NB4 (cell line): Measurements from ENCODE around the gene GMPS.

Experiments used
- DNase-seq: peaks from one replicate; pipeline ENCODE4 v3.0.0; 2010; ENCODE audit warnings: low read depth
- H3K4me3 ChIP-seq: one replicate; pipeline ENCODE4 v1.5.1; 2011; ENCODE audit warnings: mild to moderate bottlenecking, low read depth, low read length, moderate library complexity
- CTCF ChIP-seq: IDR thresholded peaks from one replicate; pipeline ENCODE4 v1.5.1; 2012; ENCODE audit warnings: low read depth, low read length
- MAX ChIP-seq: IDR thresholded peaks from 2 replicates; pipeline ENCODE4 v1.6.1; 2011; ENCODE audit warnings: low read depth, low read length
- MYC ChIP-seq: IDR thresholded peaks from 2 replicates; pipeline ENCODE4 v1.6.1; 2011; ENCODE audit warnings: low read depth, low read length
- POLR2A ChIP-seq: IDR thresholded peaks from 2 replicates; pipeline ENCODE4 v1.6.1; 2011; ENCODE audit warnings: mild to moderate bottlenecking; ENCODE audit not compliant: insufficient read length; ENCODE audit errors: extremely low read depth

Gene GMPS

GRCh38 chr3:155908086-155908485, 37.6 kb downstream of the GMPS start:
- TF ChIP-seq CTCF (no peak), MAX (no peak), MYC (no peak), POLR2A (no peak)
- peak; percentile 6 for DNase-seq
- no peak overlapping the region for H3K4me3 ChIP-seq

- H3K4me3 ChIP-seq, result no peak overlapping the region
- TF ChIP-seq CTCF (no peak), MAX (no peak), POLR2A (no peak), MYC (no peak)
- DNase-seq, result no peak
Observed at GRCh38 chr3:155908605-155909004, 38.2 kb downstream of the GMPS start.

GRCh38 chr3:155912090-155912489, 41.6 kb downstream of the GMPS start:
- no peak for DNase-seq
- TF ChIP-seq POLR2A (no peak), MAX (no peak), MYC (no peak), CTCF (no peak)
- H3K4me3 ChIP-seq, result no peak overlapping the region

- no peak for DNase-seq
- TF ChIP-seq CTCF (no peak), POLR2A (no peak), MYC (no peak), MAX (no peak)
- no peak overlapping the region for H3K4me3 ChIP-seq
Observed at GRCh38 chr3:155912579-155913190, 42.2 kb downstream of the GMPS start.

- no peak overlapping the region for H3K4me3 ChIP-seq
- DNase-seq, result no peak
- TF ChIP-seq POLR2A, result no peak
- TF ChIP-seq MAX, result no peak
- no peak for TF ChIP-seq MYC
- no peak for TF ChIP-seq CTCF
Observed at GRCh38 chr3:155917781-155918180, 47.3 kb downstream of the GMPS start.

- TF ChIP-seq MYC, result no peak
- no peak for TF ChIP-seq MAX
- TF ChIP-seq CTCF, result no peak
- no peak for TF ChIP-seq POLR2A
- DNase-seq, result no peak
- no peak overlapping the region for H3K4me3 ChIP-seq
Observed at GRCh38 chr3:155919728-155920127, 49.3 kb downstream of the GMPS start.
